T-helper 17 cell (primary cell): ENCODE results near the gene DDIT3. TPM values are rescaled to one million over a fixed set of nuclear protein-coding genes. Genes with fewer than 3 reads are reported as not detected.

Experiments
- ATAC-seq: fragments of 150-1000 bp; cut with Tn5 transposase; 2 replicates; pipeline ENCODE4 v1.10.0; 2021; ENCODE audit warnings: mild to moderate bottlenecking, moderate library complexity
- DNase-seq, 3 donors: peaks; one replicate each; pipeline versions ENCODE4 v3.0.0 to v3.0.0-alpha.2; 2020 to 2021
- H3K9me3 ChIP-seq: one replicate; pipeline ENCODE4 v1.7.0; 2013; ENCODE audit warnings: low read length, mild to moderate bottlenecking; ENCODE audit not compliant: control insufficient read depth, poor library complexity, severe bottlenecking
- H3K27ac Mint-ChIP-seq: one replicate; pipeline ENCODE4 v1.8.0; 2022; ENCODE audit warnings: mild to moderate bottlenecking, moderate library complexity, mixed read lengths
- H3K27me3 Mint-ChIP-seq: one replicate; pipeline ENCODE4 v1.8.0; 2022; ENCODE audit warnings: mixed read lengths
- H3K36me3 Mint-ChIP-seq: one replicate; pipeline ENCODE4 v1.8.0; 2022; ENCODE audit warnings: low read depth, mixed read lengths
- H3K4me1 Mint-ChIP-seq: one replicate; pipeline ENCODE4 v1.8.0; 2022; ENCODE audit warnings: mild to moderate bottlenecking, mixed read lengths
- H3K4me3 Mint-ChIP-seq: one replicate; pipeline ENCODE4 v1.8.0; 2022; ENCODE audit warnings: mild to moderate bottlenecking, moderate library complexity, mixed read lengths
- total RNA-seq, 4 donors: library from RNA in 2 of 4; stranded (reverse) in 2 of 4; gene quantifications; one replicate each; pipeline ENCODE4 v1.2.3 and lab custom pipeline; 2022 to 2026

Gene DDIT3
- total RNA-seq, 2 donors from 2014 or later: 115 to 145 TPM

- Mint-ChIP-seq H3K4me3 (no peak overlapping the region), H3K4me1 (peaks cover 30% of the 10 kb centered on the region), H3K27ac (peak overlapping the region; percentile 41), H3K36me3 (peaks cover 2% of the 10 kb centered on the region), H3K27me3 (no peaks in the 10 kb centered on the region)
- ATAC-seq: no peak
- no peak for DNase-seq
- H3K9me3 ChIP-seq: no peaks in the 10 kb centered on the region
Measured at GRCh38 chr12:57526477-57527126, 6.3 kb upstream of the DDIT3 start.

DNA sequence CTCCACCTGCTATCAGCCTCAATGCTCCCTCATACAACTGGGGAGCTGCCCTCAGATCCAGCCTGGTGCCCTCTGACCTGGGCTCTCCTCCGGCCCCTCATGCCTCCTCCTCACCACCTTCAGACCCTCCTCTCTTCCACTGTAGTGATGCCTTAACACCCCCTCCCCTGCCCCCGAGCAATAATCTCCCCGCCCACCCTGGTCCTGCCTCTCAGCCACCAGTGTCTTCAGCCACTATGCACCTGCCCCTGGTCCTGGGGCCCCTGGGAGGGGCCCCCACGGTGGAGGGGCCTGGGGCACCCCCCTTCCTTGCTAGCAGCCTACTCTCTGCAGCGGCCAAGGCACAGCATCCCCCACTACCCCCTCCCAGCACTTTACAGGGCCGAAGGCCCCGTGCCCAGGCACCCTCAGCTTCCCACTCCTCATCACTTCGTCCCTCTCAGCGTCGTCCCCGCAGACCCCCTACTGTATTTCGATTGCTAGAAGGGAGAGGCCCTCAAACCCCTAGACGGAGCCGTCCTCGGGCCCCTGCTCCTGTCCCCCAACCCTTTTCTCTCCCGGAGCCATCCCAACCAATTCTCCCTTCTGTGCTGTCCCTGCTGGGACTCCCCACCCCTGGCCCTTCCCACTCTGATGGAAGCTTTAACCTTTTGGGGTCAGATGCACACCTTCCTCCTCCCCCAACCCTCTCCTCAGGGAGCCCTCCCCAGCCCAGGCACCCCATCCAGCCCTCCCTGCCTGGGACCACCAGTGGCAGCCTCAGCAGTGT lies 5.5 kb upstream of the DDIT3 start:
- no peak for DNase-seq
- ATAC-seq: no peak
- Mint-ChIP-seq H3K4me1 (peaks cover 32% of the 10 kb centered on the region), H3K27me3 (no peaks in the 10 kb centered on the region), H3K36me3 (peaks cover 2% of the 10 kb centered on the region), H3K4me3 (no peak overlapping the region), H3K27ac (peak overlapping the region; percentile 87)
- H3K9me3 ChIP-seq: no peaks in the 10 kb centered on the region

- H3K27ac Mint-ChIP-seq: peak overlapping the region; percentile 87
- peak overlapping the region; percentile 97 for H3K4me3 Mint-ChIP-seq
- H3K4me1 Mint-ChIP-seq: peaks cover 38% of the 10 kb centered on the region
- peaks cover 2% of the 10 kb centered on the region for H3K36me3 Mint-ChIP-seq
- DNase-seq (no peak), ATAC-seq (no peak)
- H3K27me3 Mint-ChIP-seq: no peaks in the 10 kb centered on the region
- no peaks in the 10 kb centered on the region for H3K9me3 ChIP-seq
Measured at GRCh38 chr12:57524814-57525614, 4.7 kb upstream of the DDIT3 start.

- H3K9me3 ChIP-seq: no peaks in the 10 kb centered on the region
- Mint-ChIP-seq H3K4me3 (peak overlapping the region; percentile 97), H3K27me3 (no peaks in the 10 kb centered on the region), H3K27ac (peak overlapping the region; percentile 87), H3K36me3 (peaks cover under 1% of the 10 kb centered on the region), H3K4me1 (peaks cover 41% of the 10 kb centered on the region)
- ATAC-seq (no peak), DNase-seq (no peak)
Measured at GRCh38 chr12:57523706-57524614, 3.6 kb upstream of the DDIT3 start.

DNA sequence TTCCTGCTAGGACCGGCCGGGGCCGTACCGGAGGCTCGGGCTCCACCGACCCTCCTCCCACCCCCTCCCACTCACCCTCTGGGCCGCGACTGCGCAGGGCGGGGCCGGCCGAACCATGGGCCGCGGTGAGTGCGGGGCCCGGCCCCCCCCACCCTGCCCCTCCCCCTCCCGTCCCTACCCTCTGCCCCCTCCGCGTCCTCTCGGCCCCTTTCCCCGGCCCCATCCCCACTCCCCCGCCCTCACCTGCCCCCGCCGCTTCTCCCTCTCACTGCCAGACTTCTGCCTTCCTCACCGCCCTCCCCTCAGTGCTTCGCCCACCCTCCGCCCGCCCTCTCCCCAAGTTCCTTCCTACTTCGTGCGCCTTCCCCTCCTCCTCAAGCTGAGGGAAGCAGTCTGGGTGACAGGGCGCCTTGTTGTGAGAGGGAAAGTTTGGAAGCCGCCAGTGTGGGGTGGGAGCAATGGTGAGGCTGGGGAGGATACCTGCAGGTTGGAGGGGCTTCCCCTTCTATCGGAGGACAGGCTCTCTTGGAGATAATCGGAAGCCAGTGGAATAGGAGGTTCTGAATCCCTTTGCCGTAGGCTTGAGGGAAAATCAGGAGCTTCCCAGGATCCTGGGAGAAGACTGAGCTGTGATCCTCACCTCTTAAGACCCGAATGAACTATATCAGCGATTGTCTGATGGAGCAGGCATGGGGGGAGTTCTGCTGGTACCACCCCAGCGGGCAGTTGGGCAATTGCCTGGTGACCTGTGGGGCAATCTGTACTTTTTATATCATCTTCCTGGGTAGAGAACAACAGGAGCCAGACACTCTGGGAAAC lies 2.8 kb upstream of the DDIT3 start:
- peak overlapping the region; percentile 87 for H3K27ac Mint-ChIP-seq
- peaks cover 48% of the 10 kb centered on the region for H3K4me1 Mint-ChIP-seq
- H3K36me3 Mint-ChIP-seq: peaks cover 6% of the 10 kb centered on the region
- no peaks in the 10 kb centered on the region for H3K9me3 ChIP-seq
- ATAC-seq (no peak), DNase-seq (peak in 2 of 3 donors; percentile 50 to 63)
- H3K27me3 Mint-ChIP-seq: no peaks in the 10 kb centered on the region
- H3K4me3 Mint-ChIP-seq: peak overlapping the region; percentile 97

GRCh38 chr12:57522011-57522886 lies 1.9 kb upstream of the DDIT3 start, which contains the start of gene MBD6:
MBD6 (plus strand) TSS chr12:57522824; CDS start chr12:57524304, 1,480 bp downstream.
- Mint-ChIP-seq H3K4me3 (peak within 1 kb of the TSS; percentile 97), H3K36me3 (peaks cover 6% of the 10 kb centered on the region), H3K27ac (peak within 1 kb of the TSS; percentile 98), H3K4me1 (peaks cover 54% of the 10 kb centered on the region), H3K27me3 (no peaks in the 10 kb centered on the region)
- H3K9me3 ChIP-seq: no peaks in the 10 kb centered on the region
- DNase-seq (peak; percentile 91 to 94 (median 92)), ATAC-seq (peak; percentile 44)

- no peaks in the 10 kb centered on the region for H3K9me3 ChIP-seq
- Mint-ChIP-seq H3K36me3 (peaks cover 6% of the 10 kb centered on the region), H3K4me1 (peaks cover 55% of the 10 kb centered on the region), H3K4me3 (peak overlapping the region; percentile 97), H3K27ac (peak overlapping the region; percentile 98), H3K27me3 (no peaks in the 10 kb centered on the region)
- DNase-seq (peak in 1 of 3 donors; percentile 26), ATAC-seq (no peak)
Measured at GRCh38 chr12:57521525-57522010, 1.3 kb upstream of the DDIT3 start.

GRCh38 chr12:57519796-57520052 lies 590 bp downstream of the DDIT3 start:
- Mint-ChIP-seq H3K27me3 (no peaks in the 10 kb centered on the region), H3K36me3 (peaks cover 9% of the 10 kb centered on the region), H3K27ac (peak overlapping the region; percentile 98), H3K4me1 (peaks cover 49% of the 10 kb centered on the region), H3K4me3 (peak overlapping the region; percentile 97)
- DNase-seq: peak in 1 of 3 donors; percentile 11
- no peaks in the 10 kb centered on the region for H3K9me3 ChIP-seq
- ATAC-seq: no peak

- H3K9me3 ChIP-seq: no peaks in the 10 kb centered on the region
- Mint-ChIP-seq H3K27me3 (no peaks in the 10 kb centered on the region), H3K27ac (peak overlapping the region; percentile 98), H3K36me3 (peaks cover 9% of the 10 kb centered on the region), H3K4me3 (peak overlapping the region; percentile 97), H3K4me1 (peaks cover 44% of the 10 kb centered on the region)
- no peak for DNase-seq
- no peak for ATAC-seq
Measured at GRCh38 chr12:57518920-57519795, 1.2 kb downstream of the DDIT3 start.

GRCh38 chr12:57518176-57518919 lies 2.0 kb downstream of the DDIT3 start:
- ATAC-seq (no peak), DNase-seq (no peak)
- Mint-ChIP-seq H3K36me3 (peaks cover 9% of the 10 kb centered on the region), H3K4me3 (peak overlapping the region; percentile 97), H3K27me3 (no peaks in the 10 kb centered on the region), H3K4me1 (peaks cover 37% of the 10 kb centered on the region), H3K27ac (peak overlapping the region; percentile 98)
- no peaks in the 10 kb centered on the region for H3K9me3 ChIP-seq
